ENCODE measurements around the gene ANKRD31.
"Not testable (repeated sequence)": the region's sequence is repeated elsewhere in the genome, so short reads cannot be mapped to it uniquely, and the experiment has no call there.

Gene ANKRD31

GRCh38 chr5:75236322-75237316 is at the start of gene ANKRD31:
ANKRD31 (minus strand) TSS chr5:75236878; CDS start chr5:75236686, 192 bp downstream.
- DNase-seq: peak; percentile 62

- DNase-seq: no peak
Observed at GRCh38 chr5:75286211-75286773, 49.6 kb upstream of the ANKRD31 start.

GRCh38 chr5:75282581-75282980 is 45.9 kb upstream of the ANKRD31 start:
- DNase-seq: no peak

- DNase-seq: no peak
Observed at GRCh38 chr5:75281716-75282465, 45.2 kb upstream of the ANKRD31 start.

- no peak for DNase-seq
Observed at GRCh38 chr5:75279321-75279720, 42.6 kb upstream of the ANKRD31 start.

- no peak for DNase-seq
Observed at GRCh38 chr5:75277463-75277862, 40.8 kb upstream of the ANKRD31 start.

- DNase-seq: no peak
Observed at GRCh38 chr5:75275756-75276155, 39.1 kb upstream of the ANKRD31 start.

GRCh38 chr5:75275147-75275546 is 38.5 kb upstream of the ANKRD31 start:
- no peak for DNase-seq

GRCh38 chr5:75274486-75274885 is 37.8 kb upstream of the ANKRD31 start:
- DNase-seq: no peak

- not testable (repeated sequence) for DNase-seq
Observed at GRCh38 chr5:75270605-75271004, 33.9 kb upstream of the ANKRD31 start.

- peak; percentile 9 for DNase-seq
Observed at GRCh38 chr5:75265731-75266130, 29.1 kb upstream of the ANKRD31 start.

GRCh38 chr5:75262271-75262670 is 25.6 kb upstream of the ANKRD31 start:
- no peak for DNase-seq

GRCh38 chr5:75260708-75261107 is 24.0 kb upstream of the ANKRD31 start:
- DNase-seq: no peak

GRCh38 chr5:75250452-75250851 is 13.8 kb upstream of the ANKRD31 start:
- not testable (repeated sequence) for DNase-seq

- DNase-seq: no peak
Observed at GRCh38 chr5:75245023-75245422, 8.3 kb upstream of the ANKRD31 start.

- DNase-seq: no peak
Observed at GRCh38 chr5:75243510-75243909, 6.8 kb upstream of the ANKRD31 start.

- no peak for DNase-seq
Observed at GRCh38 chr5:75243100-75243499, 6.4 kb upstream of the ANKRD31 start.

- no peak for DNase-seq
Observed at GRCh38 chr5:75242067-75242466, 5.4 kb upstream of the ANKRD31 start.

- peak; percentile 57 for DNase-seq
Observed at GRCh38 chr5:75239681-75240080, 3.0 kb upstream of the ANKRD31 start.

- no peak for DNase-seq
Observed at GRCh38 chr5:75235711-75236110, 967 bp downstream of the ANKRD31 start.

GRCh38 chr5:75234251-75234650 is 2.4 kb downstream of the ANKRD31 start:
- peak; percentile 5 for DNase-seq

- DNase-seq: no peak
Observed at GRCh38 chr5:75226916-75227315, 9.8 kb downstream of the ANKRD31 start.

- DNase-seq: no peak
Observed at GRCh38 chr5:75225506-75225905, 11.2 kb downstream of the ANKRD31 start.
